GM18507 (cell line): ENCODE results near the gene FOXN1.

ENCODE experiments used
- DNase-seq: peaks from one replicate; pipeline ENCODE4 v3.0.0; 2011; ENCODE audit warnings: low read depth; ENCODE audit not compliant: insufficient read length; ENCODE audit errors: extremely low spot score
- FAIRE-seq: peaks from 2 replicates; lab custom pipeline; 2011; peaks lifted over from hg19 to GRCh38; lab: Jason Lieb, UNC

FOXN1 gene

DNA sequence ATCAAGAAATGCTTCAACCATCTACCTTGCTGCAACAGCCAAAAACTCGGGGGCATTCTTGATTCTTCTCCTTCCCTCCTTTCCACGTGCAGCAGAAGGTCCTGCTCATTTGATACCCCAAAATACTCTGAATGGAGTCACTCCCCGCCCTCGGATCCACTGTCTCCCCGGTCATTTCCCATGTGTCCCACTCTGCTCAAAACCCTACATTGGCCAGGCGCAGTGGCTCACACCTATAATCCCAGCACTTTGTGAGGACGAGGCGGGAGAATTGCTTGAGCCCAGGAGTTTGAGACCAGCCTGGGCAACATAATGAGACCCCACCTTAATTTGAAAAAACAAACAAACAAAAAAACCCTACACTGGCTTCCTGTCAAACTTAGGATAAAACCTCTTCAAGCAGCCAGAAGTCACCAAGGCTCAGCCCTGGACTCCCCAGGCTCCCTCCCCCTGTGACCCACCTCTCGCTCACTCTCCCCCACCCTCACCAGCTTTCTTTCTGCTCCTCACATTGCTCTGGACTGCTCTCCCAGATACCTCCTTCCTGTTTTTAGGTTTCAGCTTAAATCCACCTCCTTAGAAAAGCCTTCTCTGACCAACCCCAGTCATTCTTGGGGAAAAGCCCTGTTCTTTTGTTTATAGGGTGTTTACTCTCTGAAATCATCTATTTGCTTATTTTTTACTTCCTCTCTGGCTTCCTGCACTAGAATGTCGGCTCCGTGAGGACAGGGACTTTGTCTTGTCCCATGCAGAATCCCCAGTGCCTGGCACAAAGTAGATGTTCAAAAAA is 29.9 kb upstream of the FOXN1 start:
- no peak for FAIRE-seq
- no peak for DNase-seq

DNA sequence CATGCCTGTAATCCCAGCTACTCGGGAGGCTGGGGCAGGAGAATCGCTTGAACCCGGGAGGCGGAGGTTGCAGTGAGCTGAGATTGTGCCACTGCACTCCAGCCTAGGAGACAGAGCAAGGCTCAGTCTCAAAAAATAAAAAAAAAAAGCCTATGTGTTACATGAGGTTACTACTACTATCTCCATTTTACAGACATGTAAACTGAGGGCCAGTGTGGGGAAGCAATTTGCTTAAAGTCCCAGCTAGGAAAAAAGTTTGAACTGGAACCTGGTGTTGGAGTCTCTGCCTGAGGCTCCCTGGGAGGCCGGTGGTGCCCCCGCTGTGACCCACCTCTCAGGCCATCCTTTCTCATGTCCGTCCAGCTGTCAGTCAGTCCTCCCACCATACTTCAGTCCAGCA is 28.2 kb upstream of the FOXN1 start:
- FAIRE-seq (no peak), DNase-seq (no peak)

DNA sequence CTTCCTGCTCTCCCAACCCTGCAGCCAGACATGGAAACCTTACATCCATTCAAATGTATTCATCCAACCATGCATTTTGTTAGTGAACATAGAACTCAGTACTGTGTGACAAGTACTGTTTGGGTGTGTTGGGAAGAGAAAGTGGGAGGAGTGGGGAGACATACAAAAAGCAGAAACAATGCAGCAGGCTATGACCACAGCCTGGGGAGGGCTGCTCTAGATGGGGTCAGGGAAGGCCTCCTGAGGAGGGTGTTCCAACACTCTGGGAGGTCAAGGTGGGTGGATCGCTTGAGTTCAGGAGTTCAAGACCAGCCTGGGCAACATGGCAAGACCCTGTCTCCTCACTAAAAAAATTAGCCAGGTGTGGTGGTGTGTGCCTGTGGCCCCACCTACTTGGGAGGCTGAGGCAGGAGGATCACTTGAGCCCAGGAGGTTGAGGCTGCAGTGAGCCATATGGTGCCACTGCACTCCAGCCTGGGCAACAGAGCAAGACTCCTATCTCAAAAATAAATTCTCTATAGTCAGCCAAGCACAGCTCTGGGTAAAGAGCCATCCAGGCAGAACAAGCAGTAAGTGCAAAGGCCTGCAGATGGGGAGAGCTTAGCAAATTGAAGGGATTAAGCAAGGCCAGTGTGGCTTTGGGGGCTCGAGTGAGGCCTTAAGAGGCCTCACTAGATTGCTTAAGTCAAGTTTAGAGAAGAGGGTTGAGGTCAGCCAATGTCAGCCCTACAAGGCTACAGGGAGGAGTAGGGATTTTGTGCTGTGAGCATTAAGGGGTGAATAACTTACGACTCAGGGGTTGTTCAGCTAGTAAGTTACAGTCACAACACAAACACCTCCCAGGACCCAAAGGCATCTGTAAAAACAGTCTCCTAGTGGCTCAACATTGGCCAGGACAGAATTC is 27.2 kb upstream of the FOXN1 start:
- FAIRE-seq, result no peak

DNA sequence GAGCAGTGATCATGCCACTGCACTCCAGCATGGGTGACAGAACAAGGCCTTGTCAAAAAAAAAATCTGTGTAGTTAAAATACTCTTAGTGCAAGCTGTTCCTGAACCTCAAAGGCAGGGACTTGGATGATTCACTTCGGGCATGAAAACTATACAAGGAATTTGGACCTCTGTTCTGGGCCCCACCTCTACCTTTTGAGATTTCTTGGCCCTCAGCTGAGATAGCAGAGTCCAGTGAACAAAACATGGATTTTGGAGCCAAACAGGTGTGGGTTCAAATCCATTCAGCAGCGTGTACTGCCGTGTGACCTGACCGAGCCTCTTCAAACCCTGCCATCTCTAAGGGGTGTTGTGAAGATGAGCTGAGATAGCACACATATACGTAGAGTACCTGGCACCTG is 25.9 kb upstream of the FOXN1 start:
- no peak for DNase-seq
- FAIRE-seq, result no peak

More for the DNA sequence above, 27.2 kb upstream of the FOXN1 start:
- no peak for DNase-seq

DNA sequence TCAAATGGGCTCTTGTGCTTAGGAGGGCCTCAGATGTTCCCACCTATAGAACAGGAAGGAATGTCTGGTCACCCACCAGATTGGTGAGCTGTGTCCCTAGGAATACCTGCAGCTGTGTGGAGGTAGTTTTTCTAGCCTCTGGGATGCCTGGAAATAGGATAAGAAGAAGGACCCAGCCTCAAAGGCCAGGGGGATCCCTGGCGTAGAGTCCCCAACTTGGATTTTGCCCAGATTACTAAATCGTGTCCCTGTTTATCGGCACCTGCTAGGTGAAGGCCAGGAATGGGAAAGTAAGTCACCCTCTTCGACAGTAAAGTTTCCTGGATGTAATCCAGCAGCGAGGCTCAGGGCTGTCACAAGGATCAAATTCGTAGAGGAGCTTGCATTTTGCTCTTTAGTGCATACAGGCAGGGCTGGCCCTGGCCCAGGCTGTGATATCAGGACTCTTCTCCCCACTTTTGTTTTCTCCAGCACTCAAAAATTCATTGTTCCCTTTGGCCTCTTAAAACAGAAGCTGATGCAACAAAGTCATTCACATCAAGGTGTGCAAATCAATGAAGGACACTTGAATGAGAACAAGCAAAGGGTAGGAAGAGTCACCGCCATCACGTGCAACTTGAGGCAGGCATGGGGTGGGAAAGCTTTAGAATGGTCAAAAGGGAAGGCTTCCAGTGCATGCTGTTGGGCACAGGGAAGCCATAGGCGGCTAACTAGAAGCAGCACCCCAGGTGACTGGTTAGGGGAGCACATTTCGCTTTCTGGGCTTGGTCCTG is 25.2 kb upstream of the FOXN1 start:
- no peak for FAIRE-seq
- no peak for DNase-seq

DNA sequence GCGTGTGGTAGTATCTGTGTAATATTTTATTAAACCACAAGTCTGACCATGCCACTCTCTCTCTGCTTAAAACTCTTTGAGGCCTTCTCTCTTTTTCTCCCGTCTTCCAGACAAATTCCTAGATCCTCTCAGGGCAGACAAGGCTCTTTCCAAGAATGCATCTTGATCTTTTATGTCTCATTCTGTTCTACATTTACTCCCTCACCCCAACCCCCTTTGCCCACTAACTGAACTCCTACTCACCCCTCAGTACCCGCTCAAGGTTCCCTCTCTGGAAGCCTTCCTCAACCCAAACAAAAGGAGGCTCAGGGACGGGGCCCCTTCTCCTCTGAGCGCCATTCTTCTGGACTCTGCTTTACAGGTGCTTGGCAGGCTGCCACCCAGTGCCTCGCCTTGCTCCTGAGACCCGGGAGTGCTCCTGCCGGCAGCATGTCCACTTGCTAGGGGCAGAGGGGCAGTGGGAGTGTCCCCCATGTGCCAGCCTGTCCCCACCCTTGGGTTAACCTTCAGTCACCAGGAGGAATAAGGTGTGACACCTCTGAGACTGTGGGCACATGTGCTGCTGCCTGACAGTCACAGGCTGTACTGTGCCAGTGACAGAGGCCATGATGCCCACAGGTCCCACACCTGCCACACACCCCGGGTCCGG is 23.5 kb upstream of the FOXN1 start:
- DNase-seq (no peak), FAIRE-seq (no peak)

DNA sequence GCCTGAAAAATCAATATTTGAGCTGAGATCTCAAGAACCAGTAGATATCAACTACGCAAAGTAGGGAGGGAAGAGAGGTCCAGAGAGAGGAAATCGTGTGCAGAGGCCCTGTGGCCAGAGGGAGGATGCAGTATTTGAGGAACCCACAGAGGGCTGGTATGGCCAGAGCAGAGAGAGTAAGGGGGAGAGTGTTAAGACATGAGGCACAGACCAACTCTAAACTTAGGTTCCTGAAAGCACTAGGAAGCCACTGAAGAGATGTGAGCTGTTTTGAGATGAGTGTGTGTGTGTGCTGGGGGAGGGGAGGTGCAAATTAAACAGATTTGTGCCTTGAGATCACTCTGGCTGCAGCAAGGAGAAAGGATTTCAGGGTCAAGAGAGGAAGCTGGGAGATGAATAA is 21.9 kb upstream of the FOXN1 start:
- peak; percentile 65 for DNase-seq

DNA sequence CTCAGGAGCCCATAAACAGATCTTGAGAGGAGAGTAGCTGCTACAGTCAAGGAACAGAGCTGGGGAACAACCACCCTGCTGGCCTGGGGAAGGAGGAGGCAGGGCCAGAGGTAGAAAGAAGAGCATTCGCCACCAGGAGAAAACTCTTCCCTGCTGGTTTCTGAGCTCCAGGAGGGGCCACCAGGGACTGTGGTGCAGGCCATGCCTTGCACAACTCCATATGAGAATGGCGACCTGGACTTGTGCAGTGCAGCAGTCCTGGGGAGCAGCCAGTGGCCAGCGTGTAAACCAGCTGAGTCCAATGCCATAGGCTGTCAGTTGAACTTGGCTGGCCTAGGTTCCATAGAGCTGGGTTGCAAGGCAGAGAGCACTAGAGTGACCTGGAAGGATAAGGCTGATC is 21.1 kb upstream of the FOXN1 start:
- no peak for DNase-seq
- no peak for FAIRE-seq

More for the DNA sequence above, 21.9 kb upstream of the FOXN1 start:
- peak; percentile 91 for FAIRE-seq

DNA sequence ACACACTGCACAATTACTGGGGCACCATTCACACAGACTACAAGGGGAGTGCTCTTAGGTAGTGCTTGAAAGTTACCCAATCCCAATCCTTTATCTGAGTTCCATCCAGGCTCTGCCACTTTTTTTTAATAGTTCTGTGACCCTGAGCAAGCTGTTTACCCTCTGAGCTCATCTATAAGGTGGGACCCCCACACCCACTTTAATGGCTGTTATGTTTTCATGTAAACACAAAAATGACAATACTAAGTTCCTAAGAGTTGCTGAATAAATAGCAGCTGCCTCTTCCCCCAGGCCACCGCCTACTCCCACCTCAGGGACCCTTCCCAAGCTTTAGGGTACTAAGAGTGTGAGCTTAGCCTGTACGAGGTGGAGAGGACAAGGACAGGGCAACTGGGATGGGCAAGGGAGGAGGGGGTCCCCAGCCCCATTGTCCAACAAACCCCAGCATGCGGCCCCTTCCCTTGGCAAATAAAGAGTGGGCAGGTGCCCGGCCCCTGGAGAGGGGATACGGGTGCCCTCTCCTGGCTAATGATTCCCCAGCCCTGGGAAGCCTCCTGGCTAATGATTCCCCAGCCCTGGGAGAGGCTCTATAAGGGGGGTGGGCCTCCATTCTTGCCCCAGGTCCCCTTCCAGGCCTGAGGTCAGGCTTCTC is 18.1 kb upstream of the FOXN1 start:
- no peak for DNase-seq
- no peak for FAIRE-seq

DNA sequence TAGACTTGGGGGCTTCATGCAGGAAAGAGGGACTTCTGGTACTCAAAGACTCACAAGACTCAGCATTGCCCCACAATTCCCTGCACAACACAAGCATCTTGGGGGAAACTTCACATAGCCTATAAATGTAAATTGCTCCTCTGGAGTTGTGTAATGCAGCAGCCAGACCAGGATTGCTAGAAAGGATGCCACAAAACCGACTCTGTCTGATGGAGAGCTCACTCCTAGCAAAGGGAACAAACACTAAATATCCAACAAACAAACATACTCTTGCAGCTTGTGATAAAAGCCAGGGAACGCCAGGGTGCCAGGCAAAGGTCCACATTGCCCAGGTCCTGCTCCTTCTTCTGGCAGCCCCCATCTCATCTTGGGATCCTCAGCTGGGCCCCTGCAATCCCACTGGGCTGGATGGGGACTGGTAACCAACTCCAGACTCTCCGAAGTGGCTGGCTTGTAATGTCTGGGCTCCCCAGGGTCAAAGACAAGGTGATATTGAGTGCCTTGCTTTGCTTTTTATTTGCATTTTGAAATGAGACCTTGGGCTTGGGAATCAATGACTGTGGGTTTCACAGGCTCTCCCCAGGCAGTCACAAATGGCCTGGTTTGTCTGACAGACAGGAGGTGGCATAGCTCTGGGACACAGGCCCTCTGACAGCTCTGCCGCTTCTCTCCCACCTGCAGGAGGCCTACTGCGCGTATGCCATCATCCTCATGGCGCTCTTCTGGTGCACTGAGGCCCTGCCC is 17.4 kb upstream of the FOXN1 start:
- no peak for FAIRE-seq
- DNase-seq, result no peak

DNA sequence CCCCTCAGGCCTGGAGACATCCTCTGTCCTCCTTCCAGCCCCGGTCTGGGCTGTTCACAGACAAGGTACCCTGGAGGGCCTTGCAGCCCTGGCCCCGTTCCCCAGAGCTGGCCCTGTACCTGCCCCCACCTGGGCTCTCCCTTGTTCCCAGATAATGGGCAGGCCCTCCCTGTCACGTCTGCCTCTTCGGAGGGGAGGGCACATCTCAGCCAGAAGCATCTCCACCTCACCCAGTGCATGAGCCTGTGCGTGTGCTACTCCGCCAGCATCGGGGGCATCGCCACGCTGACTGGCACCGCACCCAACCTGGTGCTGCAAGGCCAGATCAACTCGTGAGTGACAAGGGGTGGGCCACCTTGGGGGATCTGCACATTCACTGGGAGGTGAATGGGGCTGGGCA is 14.9 kb upstream of the FOXN1 start:
- no peak for DNase-seq
- FAIRE-seq, result no peak

DNA sequence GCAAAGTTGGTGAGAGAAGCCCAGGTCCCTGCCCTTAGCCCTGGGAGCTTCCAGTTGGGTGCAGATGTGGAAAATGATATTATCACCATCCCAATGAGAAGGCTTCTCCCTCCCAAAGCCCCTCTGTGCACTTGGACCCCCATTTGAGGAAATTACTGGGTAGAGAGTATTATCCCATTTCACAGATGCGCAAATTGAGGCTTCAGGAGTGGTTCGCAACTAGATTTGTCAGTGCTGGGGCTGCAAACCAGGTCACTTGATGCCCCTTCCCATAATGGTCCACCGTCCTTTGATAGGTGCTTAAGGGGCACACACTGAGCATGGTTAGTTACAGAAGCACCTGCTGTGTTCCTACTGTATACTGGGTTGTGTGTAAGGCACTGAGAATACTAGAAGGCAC is 14.3 kb upstream of the FOXN1 start:
- no peak for DNase-seq
- FAIRE-seq, result no peak

DNA sequence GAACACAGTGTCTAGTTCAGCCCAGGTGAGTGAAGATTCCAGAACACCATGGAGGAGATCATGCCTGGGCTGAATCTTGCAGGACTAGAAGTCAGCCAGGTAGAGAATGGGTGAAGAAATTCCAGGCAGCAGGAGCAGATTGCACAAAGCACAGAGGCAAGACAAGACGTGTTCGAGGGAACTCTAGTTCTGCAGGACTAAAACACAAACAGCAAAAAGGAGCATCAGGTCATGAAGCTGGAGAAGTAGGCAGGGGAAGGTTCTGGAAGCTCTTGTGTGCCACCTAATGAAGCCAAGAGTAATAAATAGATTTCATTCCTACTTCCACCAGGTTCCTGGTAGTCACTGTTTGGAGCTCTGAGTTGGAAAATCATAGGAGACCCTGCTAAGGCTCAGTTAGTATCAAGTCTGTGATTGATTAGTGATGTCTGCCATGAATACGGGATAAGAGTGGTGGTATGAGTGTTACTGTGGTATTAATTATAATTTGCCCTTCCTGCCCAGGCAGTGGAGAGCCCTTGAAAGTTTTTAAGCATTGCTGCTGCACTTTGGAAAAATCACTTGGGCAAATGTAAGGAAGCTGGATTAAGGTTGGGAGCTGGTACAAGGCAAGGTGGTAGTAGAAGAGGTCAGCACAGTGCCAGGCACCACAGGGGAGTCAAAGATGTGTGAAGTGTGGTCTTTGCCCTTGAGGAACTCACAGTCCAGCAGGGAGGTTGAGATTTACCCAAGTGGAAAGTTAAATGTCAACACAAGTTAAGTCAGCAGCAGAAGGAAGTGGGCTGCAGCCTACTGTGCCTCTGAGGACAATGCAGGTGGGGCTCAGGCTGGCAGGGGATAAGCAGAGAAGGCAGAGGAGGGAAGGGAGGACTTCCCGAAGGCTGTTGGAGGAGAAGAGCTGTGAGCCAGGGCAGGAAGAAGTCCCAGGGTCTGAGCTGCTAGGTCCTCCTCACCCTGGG is 13.5 kb upstream of the FOXN1 start:
- no peak for FAIRE-seq

DNA sequence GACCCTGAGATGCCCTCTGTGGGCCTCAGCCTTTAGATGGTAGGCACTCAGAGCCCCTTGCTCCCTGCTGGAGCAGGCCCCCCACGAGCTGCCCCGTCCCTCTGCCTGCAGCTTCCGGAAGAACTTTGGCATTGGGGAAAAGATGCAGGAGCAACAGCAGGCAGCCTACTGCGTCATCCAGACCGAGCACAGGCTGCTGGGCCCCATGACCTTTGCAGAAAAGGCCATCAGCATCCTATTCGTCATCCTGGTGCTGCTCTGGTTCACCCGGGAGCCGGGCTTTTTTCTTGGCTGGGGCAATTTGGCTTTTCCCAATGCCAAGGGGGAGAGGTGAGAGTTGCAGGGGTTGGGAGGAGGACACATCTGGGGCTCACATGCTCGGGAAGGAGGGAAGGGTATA is 12.7 kb upstream of the FOXN1 start:
- DNase-seq, result no peak
- no peak for FAIRE-seq

More for the DNA sequence above, 13.5 kb upstream of the FOXN1 start:
- no peak for DNase-seq

DNA sequence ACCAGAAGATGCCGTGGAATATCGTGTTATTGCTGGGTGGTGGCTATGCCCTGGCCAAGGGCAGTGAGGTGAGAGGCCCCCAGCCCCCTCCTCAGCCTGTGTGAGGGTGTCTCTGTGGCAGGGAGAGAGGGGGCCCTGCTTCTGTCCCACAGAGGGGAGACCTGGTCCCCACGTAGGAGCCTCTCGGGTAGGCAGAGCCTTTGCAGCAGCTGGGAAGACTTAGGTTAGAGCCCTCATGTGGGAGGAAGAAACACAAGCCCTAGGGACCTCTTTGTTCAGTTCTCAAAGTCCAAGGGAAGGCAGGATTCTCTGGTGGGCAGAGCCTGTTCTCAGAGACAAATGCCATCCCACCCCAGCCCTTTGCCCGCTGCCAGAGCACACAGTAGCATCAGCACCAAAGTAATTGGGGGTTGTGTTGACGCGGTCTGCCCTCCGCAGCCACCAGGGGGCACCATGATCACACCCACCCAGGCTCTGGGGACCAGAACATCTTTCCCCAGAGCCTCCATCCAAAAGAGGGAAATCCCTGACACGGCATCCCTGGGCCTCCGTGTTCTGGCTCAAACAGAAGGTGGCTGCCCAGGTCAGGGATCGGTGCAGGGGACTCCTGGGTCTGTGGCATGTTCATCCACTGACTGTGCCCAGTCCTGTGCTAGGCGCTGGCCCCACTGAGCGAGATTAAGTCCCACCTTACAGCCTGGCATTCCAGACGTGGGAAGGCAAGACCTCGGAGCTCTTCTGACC is 11.5 kb upstream of the FOXN1 start:
- DNase-seq (peak; percentile 79), FAIRE-seq (peak; percentile 97)

DNA sequence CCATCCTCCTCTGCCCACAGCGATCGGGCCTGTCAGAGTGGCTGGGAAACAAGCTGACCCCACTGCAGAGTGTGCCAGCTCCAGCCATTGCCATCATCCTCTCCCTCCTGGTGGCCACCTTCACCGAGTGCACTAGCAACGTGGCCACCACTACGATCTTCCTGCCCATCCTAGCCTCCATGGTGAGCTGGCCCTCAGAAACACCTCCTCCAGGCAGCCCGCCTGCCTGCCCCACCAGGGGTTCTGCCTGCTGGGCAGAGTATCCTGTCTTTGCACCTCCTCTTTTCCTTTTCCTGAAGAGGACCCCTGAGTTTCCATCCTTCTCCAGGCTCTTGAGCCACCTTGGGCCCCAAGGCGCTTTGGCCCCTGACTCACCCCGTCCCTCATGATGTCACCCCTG is 10.5 kb upstream of the FOXN1 start:
- FAIRE-seq (no peak), DNase-seq (no peak)

DNA sequence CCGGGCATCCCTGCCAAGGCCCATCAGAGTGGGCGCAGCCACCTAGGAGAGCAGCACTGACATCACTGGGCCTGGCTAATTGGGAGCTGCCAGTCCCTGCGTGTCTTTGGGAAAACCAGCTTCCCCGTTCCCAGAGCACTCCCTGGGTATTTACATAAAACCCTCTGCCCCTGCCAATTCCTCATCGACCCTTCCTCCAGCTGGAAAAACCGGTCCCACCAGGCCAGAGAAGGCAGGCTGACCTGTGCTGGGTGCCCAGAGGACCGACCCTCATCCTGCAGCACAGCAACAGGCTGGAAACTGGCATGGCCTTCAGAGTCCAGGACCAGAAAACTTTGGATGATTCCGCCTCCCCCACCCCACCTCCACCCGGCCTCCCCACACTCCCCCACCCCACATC is 8.2 kb upstream of the FOXN1 start:
- no peak for DNase-seq

More for the DNA sequence above, 8.2 kb upstream of the FOXN1 start:
- no peak for FAIRE-seq
